ENCODE data around the gene PXN.
A peak's percentile ranks its signal among the peaks of the same experiment; 100 is the strongest.
"Not testable (repeated sequence)": the region's sequence is repeated elsewhere in the genome, so short reads cannot be mapped to it uniquely, and the experiment has no call there.

PXN gene

DNA sequence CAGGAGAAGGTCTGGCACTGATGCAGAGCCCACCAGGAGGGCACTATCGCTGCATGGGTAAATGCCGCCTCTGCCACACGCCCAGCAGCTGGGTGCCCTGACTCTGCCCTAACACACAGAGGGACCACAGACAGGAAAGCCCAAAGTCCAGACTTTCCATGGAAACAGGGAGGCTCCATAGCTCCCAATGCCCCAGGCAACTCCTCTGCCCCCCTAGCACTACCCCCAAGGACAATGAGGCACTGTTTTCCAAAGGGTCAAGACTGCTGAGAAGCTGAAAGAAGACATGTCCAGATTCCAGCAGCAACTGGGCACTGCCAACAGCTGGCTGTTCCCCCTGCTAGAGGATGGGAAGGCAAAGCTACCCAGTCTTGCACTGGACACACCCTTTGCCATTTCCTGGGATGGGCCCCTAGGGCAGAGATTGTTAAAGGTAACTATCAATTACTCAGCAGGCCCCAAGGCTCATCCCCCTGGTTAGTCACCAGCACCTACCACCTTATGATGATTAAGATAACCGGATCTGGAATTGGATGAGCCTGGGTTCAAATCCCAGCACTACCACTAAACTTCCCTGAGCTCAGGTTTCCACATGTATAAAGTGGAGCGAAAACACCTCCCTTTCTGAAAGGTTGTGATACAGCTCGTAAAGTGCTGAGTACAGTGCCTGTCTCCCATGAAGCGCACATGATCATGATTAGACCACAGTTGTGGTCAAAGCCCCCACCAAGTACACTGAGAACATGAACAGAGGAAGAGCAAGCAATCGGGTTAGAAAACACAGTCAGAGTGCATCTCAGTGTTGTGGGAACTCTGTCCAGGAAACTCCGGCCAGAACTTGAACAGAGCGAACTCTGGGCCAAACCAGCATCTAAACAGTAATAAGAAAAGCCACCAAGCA, 3.3 kb downstream of the PXN start:
- DNase-seq = no peak

GRCh38 chr12:120260607-120261006, 4.9 kb downstream of the PXN start:
- no peak for DNase-seq

GRCh38 chr12:120259418-120260202, 5.9 kb downstream of the PXN start:
- DNase-seq = no peak

DNA sequence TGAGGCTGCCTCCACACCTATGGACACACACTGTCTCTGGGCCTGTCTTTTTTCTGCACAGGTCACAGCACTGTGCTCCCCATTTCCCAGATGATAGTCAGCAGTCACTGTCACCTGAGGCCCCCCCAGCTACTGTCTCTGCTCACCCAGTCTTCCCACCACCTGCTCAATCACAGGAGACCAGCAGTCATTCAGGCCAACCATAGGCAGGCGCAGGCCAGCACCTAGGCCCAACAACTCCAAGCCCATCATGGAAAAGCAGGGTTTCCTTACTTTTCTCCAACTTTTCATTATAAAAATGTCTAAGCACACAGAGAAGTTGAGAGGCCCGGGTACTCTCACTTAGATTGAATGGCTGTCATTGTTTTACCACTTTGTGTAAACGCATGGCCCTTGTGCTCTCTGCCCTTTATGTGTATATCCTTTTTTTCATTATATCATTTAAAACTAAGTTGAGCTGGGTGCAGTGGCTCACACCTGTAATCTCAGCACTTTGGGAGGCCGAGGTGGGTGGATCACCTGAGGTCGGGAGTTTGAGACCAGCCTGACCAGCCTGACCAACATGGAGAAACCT, 7.1 kb downstream of the PXN start:
- DNase-seq = no peak

GRCh38 chr12:120257041-120257821, 8.3 kb downstream of the PXN start:
- no peak for DNase-seq

DNA sequence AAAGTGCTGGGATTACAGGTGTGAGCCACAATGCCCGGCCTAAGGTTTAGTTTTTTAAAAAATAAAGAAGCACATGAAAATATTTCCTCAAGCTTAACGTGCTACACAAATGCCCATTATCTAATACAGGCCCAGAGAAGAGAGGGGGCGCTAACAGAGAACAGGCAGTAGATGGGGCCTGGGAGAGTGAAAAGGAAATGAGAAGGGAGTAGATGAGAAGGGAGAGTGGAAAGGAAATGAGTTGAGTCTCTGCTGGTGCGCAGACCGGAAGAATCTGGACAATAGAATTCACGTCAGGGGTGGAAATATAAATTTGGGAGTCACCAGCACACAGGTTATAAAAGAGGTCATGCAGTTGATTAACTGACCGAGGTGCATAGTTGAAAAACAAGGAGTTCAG, 10.7 kb downstream of the PXN start:
- no peak for DNase-seq

DNA sequence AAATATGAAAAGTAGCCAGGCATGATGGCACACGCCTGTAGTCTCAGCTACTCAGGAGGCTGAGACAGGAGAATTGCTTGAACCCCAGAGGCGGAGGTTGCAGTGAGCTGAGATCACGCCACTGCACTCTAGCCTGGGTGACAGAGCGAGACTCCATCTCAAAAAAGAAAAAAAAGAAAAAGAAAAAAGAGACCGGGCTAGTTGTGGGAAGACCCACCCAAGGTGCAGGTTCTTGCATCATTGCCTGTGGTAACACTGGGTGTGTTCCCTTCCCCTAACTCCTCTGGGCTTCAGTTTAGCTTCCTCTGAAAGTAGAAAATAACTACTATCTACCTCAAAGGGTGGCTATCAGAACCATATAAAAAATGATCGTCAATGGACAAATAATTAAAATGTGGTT, 12.2 kb downstream of the PXN start:
- DNase-seq = peak; percentile 20

GRCh38 chr12:120252071-120252906, 13.2 kb downstream of the PXN start:
- DNase-seq = peak; percentile 77

GRCh38 chr12:120251364-120252070, 14.0 kb downstream of the PXN start:
- DNase-seq = not testable (repeated sequence)

GRCh38 chr12:120249875-120250795, 15.4 kb downstream of the PXN start:
- peak; percentile 50 for DNase-seq

DNA sequence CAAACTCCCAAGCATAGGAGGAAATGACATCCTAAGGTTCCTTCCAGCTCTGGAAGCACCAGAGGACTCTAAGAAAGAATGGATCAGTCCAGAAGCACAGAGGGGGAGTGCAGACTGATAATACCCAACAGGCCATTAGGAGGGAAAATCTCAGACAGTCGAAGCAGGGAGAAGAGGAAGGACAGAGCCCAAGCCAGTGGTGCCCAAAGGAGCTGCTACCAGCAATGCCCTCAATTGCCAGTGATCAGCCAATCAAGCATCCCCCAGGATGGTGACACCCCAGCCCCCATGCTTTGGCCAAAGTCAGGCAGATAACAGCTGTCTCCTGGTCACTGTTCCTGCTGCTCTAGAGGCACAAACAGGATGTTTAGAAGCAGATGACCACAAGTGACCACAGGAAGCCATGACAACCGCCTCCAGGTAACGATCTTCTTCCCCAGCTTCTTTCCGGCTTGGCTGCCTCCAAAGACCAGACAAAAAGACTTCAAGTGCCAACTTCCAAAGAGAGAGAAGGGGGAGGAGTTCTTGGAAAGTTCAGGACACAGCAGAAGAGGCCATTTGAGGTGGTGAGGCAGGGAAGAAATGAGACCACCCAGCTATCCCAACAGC, 16.2 kb downstream of the PXN start:
- no peak for DNase-seq

GRCh38 chr12:120247621-120248030, 17.9 kb downstream of the PXN start:
- no peak for DNase-seq

DNA sequence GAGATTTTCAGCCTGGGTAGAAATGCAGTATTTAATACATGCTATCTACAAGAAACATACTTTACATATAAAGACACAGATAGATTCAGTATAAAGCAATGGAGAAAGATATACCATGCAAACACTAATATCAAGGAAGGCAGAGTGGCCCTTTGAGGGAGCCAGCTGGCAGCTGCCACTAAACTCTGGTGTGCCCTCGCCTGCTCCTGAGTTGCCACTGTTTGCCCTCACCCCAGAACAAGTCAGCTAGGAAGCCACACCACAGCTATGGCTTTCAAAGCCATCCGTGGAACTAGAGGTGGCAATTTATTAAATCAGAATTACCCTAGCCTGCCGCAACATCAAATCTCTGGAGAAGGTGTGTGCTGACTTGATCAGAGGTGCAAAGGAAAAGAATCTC, 18.3 kb downstream of the PXN start:
- no peak for DNase-seq

DNA sequence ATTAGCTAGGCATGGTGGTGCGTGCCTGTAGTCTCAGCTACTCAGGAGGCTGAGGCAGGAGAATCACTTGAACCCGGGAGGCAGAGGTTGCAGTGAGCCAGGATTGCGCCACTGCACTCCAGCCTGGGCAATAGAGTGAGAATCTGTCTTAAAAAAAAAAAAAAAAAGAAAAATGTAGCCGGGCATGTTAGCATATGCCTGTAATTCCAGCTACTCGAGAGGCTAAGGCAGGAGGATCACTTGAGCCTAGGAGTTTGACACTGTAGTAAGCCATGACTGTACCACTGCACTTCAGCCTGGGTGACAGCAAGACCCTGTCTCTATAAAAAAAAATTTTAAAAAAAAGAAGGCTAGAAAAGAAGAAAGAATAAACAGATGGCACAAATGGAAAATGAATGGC, 18.8 kb downstream of the PXN start:
- DNase-seq = not testable (repeated sequence)

- DNase-seq = no peak
Observed at GRCh38 chr12:120242971-120243699, 22.4 kb downstream of the PXN start.

- no peak for DNase-seq
Observed at GRCh38 chr12:120242275-120242799, 23.2 kb downstream of the PXN start.

- DNase-seq = no peak
Observed at GRCh38 chr12:120241561-120242274, 23.8 kb downstream of the PXN start.

- DNase-seq = no peak
Observed at GRCh38 chr12:120240495-120240833, 25.1 kb downstream of the PXN start.

All from activated naive CD4-positive, alpha-beta T cell treated with Interleukin-2 at 50 U/mL for 16 hours (primary cell).